HFFc6 (cell line): ENCODE results near the gene STUM. TPM values are rescaled to one million over a fixed set of nuclear protein-coding genes. Genes with fewer than 3 reads are reported as not detected.

Source experiments
- DNase-seq: peaks from one replicate; pipeline ENCODE4 v3.0.0-alpha.2; 2018
- H3K27ac Mint-ChIP-seq: 2 replicates; pipeline ENCODE4 v1.8.0; 2020; ENCODE audit warnings: mild to moderate bottlenecking, mixed read lengths
- H3K27me3 Mint-ChIP-seq: 2 replicates; pipeline ENCODE4 v1.8.0; 2021; ENCODE audit warnings: mild to moderate bottlenecking, moderate library complexity, mixed read lengths; ENCODE audit not compliant: insufficient read depth
- H3K36me3 Mint-ChIP-seq: 2 replicates; pipeline ENCODE4 v1.8.0; 2021; ENCODE audit warnings: low read depth, mixed read lengths
- H3K4me1 Mint-ChIP-seq: 2 replicates; pipeline ENCODE4 v1.8.0; 2020; ENCODE audit warnings: low read depth, mixed read lengths
- H3K4me3 Mint-ChIP-seq: 2 replicates; pipeline ENCODE4 v1.8.0; 2020; ENCODE audit warnings: mild to moderate bottlenecking, moderate library complexity, mixed read lengths
- H3K9me3 Mint-ChIP-seq: 2 replicates; pipeline ENCODE4 v1.8.0; 2020; ENCODE audit warnings: mild to moderate bottlenecking, mixed read lengths
- CTCF ChIP-seq: fragments of 200-600 bp; sonication (generic); IDR thresholded peaks from 2 replicates; pipeline ENCODE4 v1.5.0; 2021; ENCODE audit warnings: antibody characterized with exemption, mild to moderate bottlenecking
- total RNA-seq, 6 experiments: library from RNA; stranded (reverse); fragmentation: NEBNext Ultra II Directional; extraction: Animal tissue kit (Norgen Biotek cat#: 25700); gene quantifications; 2 replicates in 1 of 6; 3 replicates in 5 of 6; pipeline ENCODE4 v1.2.3, GENCODE V29; 2021

The STUM gene
- total RNA-seq, 6 experiments from 2014 or later, result not detected

DNA sequence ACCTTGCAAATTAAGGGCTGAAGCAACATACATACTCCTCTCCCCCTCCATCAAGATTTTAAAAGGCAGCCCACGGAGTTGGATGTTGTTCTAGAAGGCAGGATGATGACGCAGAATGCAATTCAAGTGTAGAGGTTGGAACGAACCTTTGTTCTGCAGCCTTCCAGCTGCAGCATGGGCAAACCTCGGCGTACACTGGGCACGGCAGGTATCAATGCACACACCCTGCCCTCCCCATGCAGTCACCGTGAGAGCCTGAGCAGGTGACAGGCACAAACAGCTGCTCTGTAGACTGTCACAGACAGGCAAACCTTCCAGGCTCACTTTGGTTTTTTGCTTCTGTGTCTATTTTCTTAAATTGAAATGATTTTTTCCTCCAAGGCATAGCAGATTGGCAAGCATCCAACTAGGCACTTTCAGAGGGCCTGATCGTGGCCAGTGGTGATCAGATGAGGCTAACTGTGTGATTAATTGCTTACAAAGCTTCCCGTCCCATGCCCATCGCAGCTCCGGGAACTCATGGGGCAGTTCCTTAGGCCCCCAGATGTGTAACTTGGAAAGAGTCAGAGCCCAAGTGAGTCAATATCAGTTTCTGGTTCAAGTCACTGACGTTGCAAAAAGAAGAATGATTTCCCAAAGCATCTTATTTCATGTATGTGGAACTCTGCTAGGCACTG is 108.2 kb downstream of the STUM start:
- DNase-seq, result peak; percentile 55
- Mint-ChIP-seq H3K27ac (peak overlapping the region; percentile 63), H3K36me3 (no peaks in the 10 kb centered on the region), H3K4me3 (no peak overlapping the region), H3K9me3 (no peaks in the 10 kb centered on the region), H3K27me3 (peaks cover 5% of the 10 kb centered on the region; the same call in 1 of the 2 replicates), H3K4me1 (peaks cover 40% of the 10 kb centered on the region)
- TF ChIP-seq CTCF, result no peak

DNA sequence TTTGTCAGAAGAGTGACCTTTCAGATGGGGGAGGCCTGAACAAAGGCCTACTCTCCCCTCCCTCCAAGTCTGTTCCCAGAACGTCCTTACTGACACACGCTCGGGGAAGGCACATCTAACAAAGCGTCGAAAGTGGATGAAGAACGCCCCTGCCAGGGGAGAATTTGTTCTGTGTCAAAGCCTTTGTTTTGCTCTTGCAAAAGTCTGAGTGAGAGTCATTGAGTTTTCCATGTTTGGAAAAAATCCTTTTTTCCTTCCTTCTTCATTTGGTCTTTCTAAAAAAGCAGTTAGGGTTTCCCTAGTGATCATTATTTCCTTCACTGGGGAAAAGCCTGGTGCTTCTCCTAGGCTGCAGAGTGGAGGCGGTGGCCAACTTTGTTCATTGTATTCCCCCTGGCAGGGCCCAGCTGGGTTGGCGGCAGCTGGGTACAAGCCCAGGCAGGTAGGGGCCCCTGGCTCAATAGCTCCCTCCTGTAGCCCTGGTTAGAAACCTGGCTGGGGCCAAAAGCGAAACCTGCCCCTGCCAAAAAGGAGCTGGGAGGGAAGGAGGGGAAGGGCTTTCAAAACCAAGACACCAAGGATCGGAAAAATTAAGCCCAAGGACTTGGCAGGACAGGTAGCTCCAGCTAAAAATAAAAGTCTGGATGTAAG is 109.5 kb downstream of the STUM start:
- H3K36me3 Mint-ChIP-seq, result no peaks in the 10 kb centered on the region
- no peaks in the 10 kb centered on the region for H3K9me3 Mint-ChIP-seq
- H3K27me3 Mint-ChIP-seq, result peaks cover 5% of the 10 kb centered on the region; the same call in 1 of the 2 replicates
- TF ChIP-seq CTCF, result no peak
- DNase-seq, result no peak
- H3K4me1 Mint-ChIP-seq, result peaks cover 53% of the 10 kb centered on the region
- no peak overlapping the region for H3K27ac Mint-ChIP-seq
- H3K4me3 Mint-ChIP-seq, result no peak overlapping the region

- Mint-ChIP-seq H3K27me3 (peaks cover 5% of the 10 kb centered on the region; the same call in 1 of the 2 replicates), H3K9me3 (no peaks in the 10 kb centered on the region), H3K4me1 (peaks cover 58% of the 10 kb centered on the region), H3K4me3 (no peak overlapping the region), H3K27ac (no peak overlapping the region), H3K36me3 (no peaks in the 10 kb centered on the region)
- TF ChIP-seq CTCF, result no peak
- no peak for DNase-seq
Measured at GRCh38 chr1:226658546-226659125, 110.1 kb downstream of the STUM start.

Other genes starting within 250 kb of the STUM start
- 1 to 10 TPM; 3.6 to 5.2 (median 4.5) TPM for gene LIN9, start 239.6 kb upstream of the STUM start, total RNA-seq
- 10 to 100 TPM; 62.5 to 95.6 (median 91.9) TPM for gene PARP1, start 140.7 kb upstream of the STUM start, total RNA-seq
- gene ITPKB, start 190.5 kb downstream of the STUM start, total RNA-seq, result 1 to 10 TPM; 1.7 to 3.0 (median 2.2) TPM